Measurements from ENCODE around the gene JAZF1. TPM values are rescaled to one million over a fixed set of nuclear protein-coding genes. Genes with fewer than 3 reads are reported as not detected.

JAZF1 gene
- total and polyA plus RNA-seq, 2 of the 8 experiments (the other 6 are each of a cell fraction or from before 2014, with no cell fraction given), result 2.6 to 21.8 TPM

DNA sequence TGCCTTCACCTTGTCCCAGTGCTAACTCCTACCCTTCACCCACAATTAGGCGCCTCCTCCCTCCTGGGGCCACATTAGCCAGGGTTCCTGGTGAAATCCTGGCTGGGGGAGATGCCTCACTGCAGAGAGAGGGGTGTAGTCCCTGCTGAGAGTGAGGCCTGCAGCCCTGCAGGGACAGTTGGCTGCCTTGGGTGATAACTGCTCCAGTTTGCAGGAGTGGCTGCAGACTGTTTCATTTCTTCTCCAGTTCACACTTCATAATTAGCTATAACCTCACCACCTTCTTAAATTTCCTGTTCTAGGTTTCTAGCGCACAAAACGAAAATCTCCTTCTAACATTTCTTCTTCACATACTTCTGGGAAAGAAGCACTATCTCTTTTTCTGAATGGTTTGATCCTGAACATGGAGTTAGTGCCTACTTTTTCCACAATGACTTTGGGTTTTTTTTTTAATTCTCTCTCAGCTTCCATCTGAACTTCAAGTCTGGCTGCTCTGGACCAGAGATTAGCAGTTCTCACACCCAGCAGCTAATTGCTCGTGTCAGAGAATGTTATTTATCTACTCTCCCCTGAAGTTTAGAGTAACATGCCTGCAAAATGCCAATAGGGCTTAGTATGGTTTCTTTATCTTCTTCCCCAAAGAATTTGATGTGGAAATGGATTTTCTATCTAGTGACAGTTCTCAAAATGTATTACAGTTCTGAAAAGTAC lies 15.5 kb upstream of the JAZF1 start:
- Histone ChIP-seq H3K27ac (ENCODE audit: low read depth, low read length) (no peak overlapping the region), H3K27me3 (replicated peaks in 1 of 4; ENCODE audit: control insufficient read depth in 3 of 4, extremely low read depth in 1 of 4, insufficient read depth in 3 of 4, low read length in 3 of 4) (no peaks in the 10 kb centered on the region; a peak in 2 of 7 replicates), H2AK5ac (ENCODE audit: low read depth, low read length) (no peak overlapping the region), H3K79me2 (ENCODE audit: control insufficient read depth in 1 of 2, insufficient read depth in 2 of 2, low read length in 2 of 2) (no peaks in the 10 kb centered on the region), H3K14ac (ENCODE audit: insufficient read length) (no peak overlapping the region), H3K9ac (replicated peaks in 1 of 4; ENCODE audit: extremely low read depth in 1 of 4, low read depth in 3 of 4, low read length in 3 of 4) (no peak overlapping the region), H3K18ac (ENCODE audit: extremely low read depth, low read length) (peak overlapping the region; percentile 15; the same call in 1 of the 2 replicates), H3K4me2 (ENCODE audit: insufficient read depth in 1 of 2, low read depth in 2 of 2, low read length in 2 of 2) (no peak overlapping the region), H3K23me2 (ENCODE audit: low read depth, low read length) (no peaks in the 10 kb centered on the region), H3K9me3 (ENCODE audit: insufficient read depth in 2 of 2, low read depth in 1 of 2, low read length in 1 of 2) (no peaks in the 10 kb centered on the region), H2BK20ac (ENCODE audit: low read length) (no peak overlapping the region), H4K91ac (replicated peaks; ENCODE audit: insufficient read length, low read length) (no peak overlapping the region), H3K56ac (replicated peaks; ENCODE audit: insufficient read length, low read depth, low read length) (no peak overlapping the region), H4K8ac (ENCODE audit: extremely low read depth, insufficient read depth, low read length) (no peak overlapping the region), H3K4ac (replicated peaks; ENCODE audit: insufficient read length, low read depth, low read length) (no peak overlapping the region), H4K20me1 (replicated peaks in 1 of 2; ENCODE audit: control insufficient read depth in 1 of 2, insufficient read depth in 2 of 2, low read length in 2 of 2) (no peaks in the 10 kb centered on the region), H2BK12ac (ENCODE audit: low read depth, low read length) (no peak overlapping the region; the same call in 1 of the 2 replicates), H2BK120ac (replicated peaks; ENCODE audit: low read depth, low read length) (no peak overlapping the region), H3K23ac (ENCODE audit: insufficient read length) (no peak overlapping the region), H3K36me3 (ENCODE audit: control insufficient read depth in 2 of 4, insufficient read depth in 4 of 4, low read length in 3 of 4) (no peaks in the 10 kb centered on the region), H3K4me1 (replicated peaks in 1 of 4; ENCODE audit: control insufficient read depth in 3 of 4, insufficient read depth in 4 of 4, low read length in 3 of 4) (peaks cover 0 to 3% (median 1%) of the 10 kb centered on the region in 4 experiments; a peak in 2 of 7 replicates), H3K79me1 (ENCODE audit: low read depth, low read length) (no peaks in the 10 kb centered on the region), H2BK5ac (ENCODE audit: low read depth, low read length) (no peak overlapping the region), H3K4me3 (ENCODE audit: extremely low read depth in 1 of 4, insufficient read depth in 2 of 4, low read depth in 3 of 4, low read length in 4 of 4) (no peak overlapping the region), H2BK15ac (ENCODE audit: low read length) (no peak overlapping the region), H2AFZ (ENCODE audit: low read length) (peak overlapping the region; percentile 45; the same call in 1 of the 2 replicates), H4K5ac (ENCODE audit: insufficient read length, low read depth, low read length) (no peak overlapping the region)
- POLR2A ChIA-PET (ENCODE audit: partially characterized antibody), result no interaction called here
- CTCF ChIA-PET (ENCODE audit: partially characterized antibody), result interaction anchor here (1.0 kb wide), 1 partner anchor 9 kb away, joined by 3 read pairs; no protein-coding TSS in a partner anchor
- no peak for FAIRE-seq
- 90 to 100% methylated on average over 2 to 4 of the region's 4 CpGs for WGBS, 2 experiments (ENCODE audit: extremely low coverage in 1 of 2, insufficient coverage in 1 of 2, insufficient read length in 1 of 2, insufficient replicate concordance in 2 of 2, low coverage in 1 of 2, low lambda C conversion rate in 2 of 2, missing lambda C conversion rate in 1 of 2)
- no peak for DNase-seq (ENCODE audit: low read depth in 1 of 2, low spot score in 2 of 2)
- TF ChIP-seq NANOG (IDR thresholded peaks at IDR 0.05; ENCODE audit: insufficient read depth, low read depth, low read length, poor library complexity, severe bottlenecking) (no peak), POLR2AphosphoS5 (IDR thresholded peaks at IDR 0.05; ENCODE audit: low read depth, low read length) (no peak), FOSL1 (IDR thresholded peaks at IDR 0.05; ENCODE audit: insufficient read depth, low read depth, low read length) (no peak), BACH1 (IDR thresholded peaks at IDR 0.05; ENCODE audit: low read length) (no peak), RNF2 (IDR thresholded peaks at IDR 0.05; ENCODE audit: borderline replicate concordance, low read depth, low read length, missing control alignments, poor library complexity, severe bottlenecking) (no peak), POU5F1 (IDR thresholded peaks at IDR 0.05; ENCODE audit: low read depth, low read length) (no peak), JUND (IDR thresholded peaks at IDR 0.05; ENCODE audit: low read length) (no peak), CTBP2 (IDR thresholded peaks at IDR 0.05; ENCODE audit: borderline replicate concordance, insufficient read depth, insufficient read length, low read length) (no peak), SUZ12 (IDR thresholded peaks at IDR 0.05; ENCODE audit: low read length) (no peak)
- TF ChIP-seq, protein P1, sequence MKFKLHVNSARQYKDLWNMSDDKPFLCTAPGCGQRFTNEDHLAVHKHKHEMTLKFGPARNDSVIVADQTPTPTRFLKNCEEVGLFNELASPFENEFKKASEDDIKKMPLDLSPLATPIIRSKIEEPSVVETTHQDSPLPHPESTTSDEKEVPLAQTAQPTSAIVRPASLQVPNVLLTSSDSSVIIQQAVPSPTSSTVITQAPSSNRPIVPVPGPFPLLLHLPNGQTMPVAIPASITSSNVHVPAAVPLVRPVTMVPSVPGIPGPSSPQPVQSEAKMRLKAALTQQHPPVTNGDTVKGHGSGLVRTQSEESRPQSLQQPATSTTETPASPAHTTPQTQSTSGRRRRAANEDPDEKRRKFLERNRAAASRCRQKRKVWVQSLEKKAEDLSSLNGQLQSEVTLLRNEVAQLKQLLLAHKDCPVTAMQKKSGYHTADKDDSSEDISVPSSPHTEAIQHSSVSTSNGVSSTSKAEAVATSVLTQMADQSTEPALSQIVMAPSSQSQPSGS (IDR thresholded peaks at IDR 0.05; ENCODE audit: low read length), result no peak

Measured in H1 (cell line).